DND-41 (cell line): ENCODE data around the gene DAPL1.

Experiments used
- ATAC-seq: fragments of 200-7000 bp; cut with Tn5 transposase; 3 replicates; pipeline ENCODE4 v1.9.1; 2021; ENCODE audit warnings: low read depth; ENCODE audit not compliant: insufficient read depth
- DNase-seq: peaks from one replicate; pipeline ENCODE4 v3.0.0-alpha.2; 2020
- H2AFZ ChIP-seq: 2 replicates; pipeline ENCODE4 v1.6.0; 2012; ENCODE audit warnings: low read depth, low read length
- H3K27ac ChIP-seq: 2 replicates; pipeline ENCODE4 v1.5.1; 2012; ENCODE audit warnings: low read length, inconsistent platforms
- H3K27me3 ChIP-seq: fragments of 200-600 bp; sonication (generic); 2 replicates; pipeline ENCODE4 v1.6.0; 2012; ENCODE audit warnings: low read length, mild to moderate bottlenecking, inconsistent platforms; ENCODE audit not compliant: insufficient read depth, poor library complexity
- H3K36me3 ChIP-seq: 2 replicates; pipeline ENCODE4 v1.5.1; 2012; ENCODE audit warnings: low read length, inconsistent platforms; ENCODE audit not compliant: insufficient read depth
- H3K4me1 ChIP-seq: 2 replicates; pipeline ENCODE4 v1.5.1; 2012; ENCODE audit warnings: mild to moderate bottlenecking, low read length; ENCODE audit not compliant: insufficient read depth
- H3K4me2 ChIP-seq: 2 replicates; pipeline ENCODE4 v1.6.0; 2012; ENCODE audit warnings: mild to moderate bottlenecking, moderate library complexity, low read length, inconsistent platforms; ENCODE audit not compliant: insufficient read depth
- H3K4me3 ChIP-seq, 2 experiments: fragments of 200-600 bp in 1 of 2; shearing (Covaris generic) in 1 of 2; 2 replicates each; pipeline ENCODE4 v1.5.1; 2012 to 2016; ENCODE audit warnings: inconsistent platforms in 2 of 2, low read length in 2 of 2, mild to moderate bottlenecking in 2 of 2, low read depth in 1 of 2, moderate library complexity in 1 of 2
- H3K79me2 ChIP-seq: 2 replicates; pipeline ENCODE4 v1.6.0; 2012; ENCODE audit warnings: low read length, inconsistent platforms; ENCODE audit not compliant: insufficient read depth
- H3K9ac ChIP-seq: 2 replicates; pipeline ENCODE4 v1.6.0; 2012; ENCODE audit warnings: low read depth, mild to moderate bottlenecking, inconsistent platforms, low read length, moderate library complexity
- H3K9me3 ChIP-seq: 2 replicates; pipeline ENCODE4 v1.5.1; 2012; ENCODE audit warnings: low read length, moderate library complexity, mild to moderate bottlenecking, inconsistent platforms; ENCODE audit not compliant: insufficient read depth, severe bottlenecking
- H4K20me1 ChIP-seq: 2 replicates; pipeline ENCODE4 v1.6.0; 2012; ENCODE audit warnings: low read length; ENCODE audit not compliant: insufficient read depth
- EZH2 ChIP-seq: IDR thresholded peaks from 3 replicates; pipeline ENCODE4 v1.6.1; 2012; ENCODE audit warnings: borderline replicate concordance, low read depth, mild to moderate bottlenecking, moderate library complexity, low read length, inconsistent platforms; ENCODE audit not compliant: severe bottlenecking
- TF ChIP-seq, protein P1 (sequence below): IDR thresholded peaks from 2 replicates; pipeline ENCODE4 v1.5.1; 2012; ENCODE audit warnings: borderline replicate concordance, low read length, moderate library complexity, mild to moderate bottlenecking; ENCODE audit not compliant: poor library complexity, severe bottlenecking; ENCODE audit errors: extremely low read depth

Gene DAPL1

DNA sequence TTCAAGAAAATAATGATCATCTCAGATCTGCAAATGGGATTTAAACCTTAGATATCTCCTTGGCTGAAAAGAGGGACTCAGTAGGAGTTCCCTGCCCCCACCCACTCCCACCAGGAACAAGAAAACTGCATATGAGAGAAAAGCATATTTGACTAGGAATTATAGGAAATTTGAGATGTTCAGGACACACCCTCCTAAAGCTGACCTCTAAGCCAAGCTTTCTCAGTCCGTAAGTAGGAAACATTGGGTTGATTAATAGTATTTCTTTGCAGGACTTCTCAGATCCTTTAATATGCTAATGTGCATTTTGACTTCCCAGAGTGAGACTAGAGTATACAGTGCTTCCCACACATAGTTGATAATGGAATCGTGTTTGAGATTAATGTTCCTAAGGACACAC is 47.8 kb upstream of the DAPL1 start:
- H3K9me3 ChIP-seq, result no peaks in the 10 kb centered on the region
- no peak for DNase-seq
- ATAC-seq, result no peak
- peaks cover 16% of the 10 kb centered on the region for H3K27me3 ChIP-seq
- no peak overlapping the region for H3K4me3 ChIP-seq
- no peaks in the 10 kb centered on the region for H3K79me2 ChIP-seq
- TF ChIP-seq, protein P1, sequence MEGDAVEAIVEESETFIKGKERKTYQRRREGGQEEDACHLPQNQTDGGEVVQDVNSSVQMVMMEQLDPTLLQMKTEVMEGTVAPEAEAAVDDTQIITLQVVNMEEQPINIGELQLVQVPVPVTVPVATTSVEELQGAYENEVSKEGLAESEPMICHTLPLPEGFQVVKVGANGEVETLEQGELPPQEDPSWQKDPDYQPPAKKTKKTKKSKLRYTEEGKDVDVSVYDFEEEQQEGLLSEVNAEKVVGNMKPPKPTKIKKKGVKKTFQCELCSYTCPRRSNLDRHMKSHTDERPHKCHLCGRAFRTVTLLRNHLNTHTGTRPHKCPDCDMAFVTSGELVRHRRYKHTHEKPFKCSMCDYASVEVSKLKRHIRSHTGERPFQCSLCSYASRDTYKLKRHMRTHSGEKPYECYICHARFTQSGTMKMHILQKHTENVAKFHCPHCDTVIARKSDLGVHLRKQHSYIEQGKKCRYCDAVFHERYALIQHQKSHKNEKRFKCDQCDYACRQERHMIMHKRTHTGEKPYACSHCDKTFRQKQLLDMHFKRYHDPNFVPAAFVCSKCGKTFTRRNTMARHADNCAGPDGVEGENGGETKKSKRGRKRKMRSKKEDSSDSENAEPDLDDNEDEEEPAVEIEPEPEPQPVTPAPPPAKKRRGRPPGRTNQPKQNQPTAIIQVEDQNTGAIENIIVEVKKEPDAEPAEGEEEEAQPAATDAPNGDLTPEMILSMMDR, result no peak
- no peak for TF ChIP-seq EZH2
- H3K36me3 ChIP-seq, result no peaks in the 10 kb centered on the region
- no peaks in the 10 kb centered on the region for H3K4me1 ChIP-seq
- H4K20me1 ChIP-seq, result no peaks in the 10 kb centered on the region
- no peak overlapping the region for H3K9ac ChIP-seq
- no peak overlapping the region for H2AFZ ChIP-seq
- H3K27ac ChIP-seq, result no peak overlapping the region
- H3K4me2 ChIP-seq, result no peak overlapping the region

DNA sequence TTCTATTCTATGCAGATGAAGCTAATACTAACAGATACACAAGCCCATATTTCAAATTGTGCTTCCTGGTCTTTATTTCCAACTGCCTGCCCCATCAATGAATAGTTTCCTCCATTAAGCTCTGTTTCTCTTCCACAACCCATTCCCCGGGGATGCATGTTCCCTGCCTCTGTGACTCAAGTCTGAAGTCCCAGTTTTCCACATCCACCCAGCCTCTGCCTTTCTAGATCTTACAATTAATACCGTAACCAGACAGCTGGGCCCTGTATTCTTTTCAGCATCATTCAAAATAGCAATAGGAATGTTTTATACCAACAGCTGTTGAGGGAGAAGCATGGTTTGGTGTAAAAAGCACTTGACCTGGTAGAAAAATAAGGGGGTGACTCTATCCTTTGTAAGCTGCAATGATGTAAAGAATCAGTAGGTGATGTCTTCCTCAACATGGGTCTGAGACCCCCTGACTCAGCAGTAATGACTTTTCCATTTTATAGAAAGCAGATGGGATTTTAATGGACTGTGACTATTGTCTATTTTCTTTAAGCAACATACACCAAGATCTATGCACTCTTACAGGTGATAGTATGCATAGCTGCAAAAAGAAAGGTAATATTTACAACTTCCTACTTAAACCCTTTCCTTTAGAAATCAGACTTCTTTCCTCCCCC is 46.1 kb upstream of the DAPL1 start:
- no peak overlapping the region for H2AFZ ChIP-seq
- no peaks in the 10 kb centered on the region for H3K4me1 ChIP-seq
- no peaks in the 10 kb centered on the region for H3K36me3 ChIP-seq
- no peak overlapping the region for H3K4me3 ChIP-seq
- peaks cover 16% of the 10 kb centered on the region for H3K27me3 ChIP-seq
- no peak for TF ChIP-seq EZH2
- TF ChIP-seq, protein P1, result no peak
- H3K79me2 ChIP-seq, result no peaks in the 10 kb centered on the region
- ATAC-seq, result no peak
- no peaks in the 10 kb centered on the region for H3K9me3 ChIP-seq
- H3K27ac ChIP-seq, result no peak overlapping the region
- H3K9ac ChIP-seq, result no peak overlapping the region
- no peak overlapping the region for H3K4me2 ChIP-seq
- DNase-seq, result no peak
- H4K20me1 ChIP-seq, result no peaks in the 10 kb centered on the region

DNA sequence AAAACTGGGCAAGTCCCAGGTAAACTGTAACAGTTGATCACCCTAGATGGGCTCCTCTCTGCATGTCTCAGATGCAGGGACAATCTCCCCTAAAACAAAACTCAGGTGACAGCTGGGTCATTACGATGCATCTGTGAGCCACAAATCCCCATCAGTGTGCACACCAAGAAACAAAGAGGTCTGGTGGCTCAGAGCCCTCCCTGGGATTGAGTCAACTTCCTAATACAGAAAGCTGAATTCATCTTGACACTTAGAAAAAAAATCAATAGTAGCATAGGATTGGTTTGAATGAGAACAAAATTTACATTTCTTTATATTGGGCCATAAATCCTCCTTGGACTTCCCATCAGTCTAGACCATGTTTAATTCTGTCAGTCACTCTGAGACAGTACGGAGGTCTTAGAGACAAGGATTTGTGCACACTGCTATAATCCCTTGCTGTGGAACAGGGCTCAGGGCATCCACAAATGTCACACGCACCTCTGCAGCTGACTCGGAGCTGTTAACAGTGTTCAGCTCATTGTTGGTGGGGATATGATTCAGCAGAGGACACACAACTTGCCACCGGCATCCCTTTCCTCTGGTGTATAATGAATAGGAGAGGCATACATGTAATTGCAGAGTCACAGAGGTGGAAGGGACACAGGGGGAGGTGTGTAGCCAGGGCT is 44.5 kb upstream of the DAPL1 start:
- no peak overlapping the region for H2AFZ ChIP-seq
- no peaks in the 10 kb centered on the region for H3K4me1 ChIP-seq
- no peaks in the 10 kb centered on the region for H4K20me1 ChIP-seq
- no peak for TF ChIP-seq EZH2
- TF ChIP-seq, protein P1, result no peak
- H3K27ac ChIP-seq, result no peak overlapping the region
- no peak overlapping the region for H3K4me3 ChIP-seq
- H3K36me3 ChIP-seq, result no peaks in the 10 kb centered on the region
- no peaks in the 10 kb centered on the region for H3K79me2 ChIP-seq
- DNase-seq (no peak), ATAC-seq (no peak)
- no peak overlapping the region for H3K9ac ChIP-seq
- no peak overlapping the region for H3K4me2 ChIP-seq
- H3K9me3 ChIP-seq, result no peaks in the 10 kb centered on the region
- peaks cover 16% of the 10 kb centered on the region for H3K27me3 ChIP-seq
